NCI-H748 (cell line): ENCODE data around the gene ZNF536.
"Not testable (repeated sequence)": the region's sequence is repeated elsewhere in the genome, so short reads cannot be mapped to it uniquely, and the experiment has no call there.

Experiments used
- DNase-seq: peaks from one replicate; lab custom pipeline; 2025; ENCODE audit not compliant: unreplicated experiment; lab: John Stamatoyannopoulos, UW

Gene ZNF536

GRCh38 chr19:30388327-30388726 is 16.1 kb downstream of the ZNF536 start:
- no peak for DNase-seq

DNA sequence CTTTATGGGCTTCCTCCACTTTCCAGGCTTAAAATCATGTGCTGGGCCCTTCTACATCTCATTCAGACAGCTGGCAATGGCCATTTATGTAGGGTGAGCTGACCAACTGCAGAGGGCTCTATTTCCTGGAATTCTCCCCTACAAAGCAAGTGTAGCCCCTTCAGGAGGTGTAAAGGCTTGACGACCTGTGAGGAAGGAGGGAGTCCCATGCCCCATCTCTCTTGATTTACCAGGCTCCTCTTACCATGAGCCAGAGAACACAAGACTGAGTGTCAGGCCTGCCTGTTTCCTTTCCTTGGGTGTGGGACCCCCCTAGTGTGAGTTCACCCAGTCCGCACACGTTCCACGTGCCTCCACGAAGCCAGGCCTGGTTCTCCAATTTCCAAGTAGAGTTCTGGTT is 16.6 kb downstream of the ZNF536 start:
- DNase-seq, result no peak

GRCh38 chr19:30390356-30390988 is 18.3 kb downstream of the ZNF536 start:
- DNase-seq, result no peak

- DNase-seq, result no peak
Measured at GRCh38 chr19:30391052-30391451, 18.9 kb downstream of the ZNF536 start.

DNA sequence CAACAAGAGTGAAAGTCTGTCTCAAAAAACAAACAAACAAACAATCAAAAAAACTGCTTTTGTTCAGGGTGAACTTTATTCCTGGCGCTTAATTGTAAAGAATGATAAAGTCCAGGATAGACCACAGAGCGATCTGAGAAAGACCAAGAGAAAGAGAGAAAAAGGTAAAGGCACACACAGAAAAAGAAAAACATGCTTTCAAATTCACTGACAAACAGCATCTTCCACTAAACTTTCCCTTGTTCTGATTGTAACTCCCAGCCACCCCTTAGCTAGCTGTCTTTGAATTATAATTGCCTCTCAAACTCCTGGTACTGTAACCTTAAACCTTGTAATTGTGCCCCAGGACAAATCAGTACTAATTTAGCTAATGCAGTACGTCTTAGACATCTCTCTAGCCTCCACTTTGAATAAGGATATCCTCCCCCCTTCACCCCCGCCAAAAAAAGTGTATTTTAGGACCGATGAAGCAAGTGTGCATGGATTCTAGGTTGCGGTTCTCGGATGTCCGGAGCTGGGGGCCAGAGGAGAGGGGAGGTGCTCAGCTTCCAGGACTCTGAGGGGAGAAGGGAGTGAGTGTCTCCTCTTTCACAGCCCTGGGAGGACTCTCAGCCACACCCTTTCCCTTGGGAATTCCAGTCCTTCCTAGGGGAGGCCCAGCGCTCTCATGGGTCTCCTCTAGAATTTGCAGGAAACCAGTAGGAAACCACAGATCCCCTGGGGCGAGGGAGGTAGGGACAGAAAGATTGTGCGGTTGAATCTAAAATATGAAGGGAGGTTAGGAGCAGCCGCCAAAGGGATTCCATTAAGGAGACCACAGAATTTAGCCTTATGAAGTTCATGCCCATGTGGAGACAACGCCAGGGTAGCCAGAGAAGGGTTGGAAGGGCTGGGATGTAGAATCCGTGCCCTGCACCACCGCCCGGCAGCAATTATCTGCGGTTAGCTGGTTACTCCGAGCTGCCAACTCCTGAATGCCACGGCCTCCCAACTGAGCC is 19.7 kb downstream of the ZNF536 start:
- DNase-seq, result no peak

GRCh38 chr19:30393046-30393445 is 20.9 kb downstream of the ZNF536 start:
- DNase-seq, result no peak

DNA sequence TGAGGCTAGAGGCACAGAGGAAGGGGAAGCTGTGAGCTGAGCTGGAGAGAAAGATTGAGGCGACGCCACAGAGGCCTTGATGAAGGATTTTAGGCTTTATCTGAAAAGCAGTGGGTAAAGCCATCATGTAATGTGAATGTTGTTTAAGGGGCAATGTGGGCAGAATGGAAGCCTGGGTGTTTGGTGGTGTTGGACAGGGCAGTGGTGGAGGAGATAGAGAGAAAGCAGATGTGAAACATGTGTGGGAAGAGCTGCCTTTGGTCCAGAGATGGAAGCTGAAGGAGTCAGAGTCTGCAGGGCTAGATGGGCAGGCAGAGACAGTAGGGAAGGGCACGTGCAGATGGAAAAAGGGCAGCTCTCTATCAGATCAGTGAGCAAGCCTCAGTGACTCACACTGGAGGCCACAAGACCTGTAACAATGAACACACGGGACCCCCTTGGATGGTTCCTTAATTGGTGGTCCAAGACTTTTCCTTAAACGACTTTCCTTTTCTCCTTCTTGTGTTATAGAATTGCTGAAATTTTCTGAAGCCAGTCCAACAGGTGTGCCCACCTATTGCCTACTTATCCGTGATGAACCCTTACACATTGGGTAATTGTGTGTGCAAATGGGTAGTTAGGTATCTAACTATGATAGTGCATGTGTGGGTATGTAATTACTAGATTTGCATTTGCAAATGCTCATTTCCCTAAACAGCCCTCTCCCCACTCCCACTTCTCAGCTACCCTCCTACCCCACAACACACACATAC is 21.7 kb downstream of the ZNF536 start:
- no peak for DNase-seq

GRCh38 chr19:30394481-30395151 is 22.4 kb downstream of the ZNF536 start:
- DNase-seq, result no peak

DNA sequence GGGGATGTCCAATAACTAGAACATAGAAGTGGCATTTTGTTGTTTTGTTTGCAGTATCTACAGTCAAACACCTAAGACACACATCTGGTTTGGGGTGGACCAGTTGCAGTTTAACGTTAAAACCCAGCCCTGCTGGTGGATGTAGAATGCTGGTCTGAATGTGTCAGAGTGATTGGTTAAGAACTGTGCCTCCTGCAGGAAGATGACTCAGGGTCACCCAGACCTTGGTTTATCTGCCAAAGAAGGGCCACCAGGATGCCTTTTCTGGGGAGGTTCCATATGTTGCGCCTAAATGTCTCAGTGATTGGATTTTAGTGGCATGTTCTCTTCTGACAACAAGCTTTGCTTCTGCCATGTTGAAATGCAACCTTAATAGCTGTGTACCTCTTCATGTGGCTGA is 23.1 kb downstream of the ZNF536 start:
- DNase-seq, result no peak

- DNase-seq, result not testable (repeated sequence)
Measured at GRCh38 chr19:30398539-30398938, 26.4 kb downstream of the ZNF536 start.

DNA sequence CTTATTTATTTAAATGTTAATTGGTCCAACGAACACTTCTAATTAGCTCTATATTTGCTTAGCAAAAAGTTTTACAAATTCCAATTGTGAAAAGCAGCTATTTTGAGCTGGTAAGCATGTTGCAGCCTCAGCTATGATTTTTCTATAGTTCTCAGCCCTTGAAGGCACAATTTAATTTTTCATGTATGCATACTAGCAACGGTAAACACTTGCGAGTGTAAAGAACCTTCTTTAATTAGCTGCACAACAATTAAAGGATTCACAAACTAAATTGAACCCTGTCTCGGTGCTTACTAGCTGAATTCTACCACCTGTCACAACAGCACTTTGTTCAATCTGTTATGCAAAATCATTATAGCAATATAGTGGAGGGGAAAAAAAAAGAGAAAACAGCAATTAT is 29.8 kb downstream of the ZNF536 start:
- no peak for DNase-seq

DNA sequence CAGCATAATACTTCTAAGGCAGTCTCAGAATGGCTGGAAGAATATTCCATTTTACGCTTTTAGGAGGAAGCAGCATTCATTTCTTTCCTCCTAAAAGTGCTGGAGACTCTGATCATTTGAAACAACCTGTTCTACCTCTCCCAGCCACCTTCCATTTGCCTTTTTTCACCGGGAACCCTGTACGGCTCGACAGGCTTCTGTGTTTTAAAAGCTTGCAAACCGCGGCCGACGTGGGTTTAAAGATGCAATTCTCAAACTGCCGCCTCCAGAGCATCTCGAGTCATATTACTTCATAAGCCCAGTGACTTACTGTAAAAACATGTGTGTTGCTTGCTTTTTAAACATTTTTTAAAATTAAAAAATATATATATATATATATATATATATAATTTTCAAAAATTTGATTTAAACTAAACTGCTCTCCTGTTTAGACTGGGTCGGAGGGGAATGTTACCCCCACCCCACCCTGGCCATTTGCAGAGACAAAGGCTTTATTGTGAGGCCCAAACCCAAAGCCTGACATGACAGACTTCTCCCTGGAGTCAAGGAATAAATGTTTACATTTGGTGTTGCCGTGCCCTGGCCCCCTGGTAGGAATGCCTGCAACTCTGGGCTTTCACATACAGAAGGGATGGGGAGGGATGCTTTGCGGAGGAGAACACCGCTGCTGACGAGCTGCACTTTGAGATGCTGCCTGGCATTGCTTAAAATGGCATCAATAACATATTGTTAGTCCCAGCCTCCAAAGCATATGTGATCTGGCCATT is 30.4 kb downstream of the ZNF536 start:
- peak; percentile 61 for DNase-seq

- no peak for DNase-seq
Measured at GRCh38 chr19:30403203-30403985, 31.2 kb downstream of the ZNF536 start.

DNA sequence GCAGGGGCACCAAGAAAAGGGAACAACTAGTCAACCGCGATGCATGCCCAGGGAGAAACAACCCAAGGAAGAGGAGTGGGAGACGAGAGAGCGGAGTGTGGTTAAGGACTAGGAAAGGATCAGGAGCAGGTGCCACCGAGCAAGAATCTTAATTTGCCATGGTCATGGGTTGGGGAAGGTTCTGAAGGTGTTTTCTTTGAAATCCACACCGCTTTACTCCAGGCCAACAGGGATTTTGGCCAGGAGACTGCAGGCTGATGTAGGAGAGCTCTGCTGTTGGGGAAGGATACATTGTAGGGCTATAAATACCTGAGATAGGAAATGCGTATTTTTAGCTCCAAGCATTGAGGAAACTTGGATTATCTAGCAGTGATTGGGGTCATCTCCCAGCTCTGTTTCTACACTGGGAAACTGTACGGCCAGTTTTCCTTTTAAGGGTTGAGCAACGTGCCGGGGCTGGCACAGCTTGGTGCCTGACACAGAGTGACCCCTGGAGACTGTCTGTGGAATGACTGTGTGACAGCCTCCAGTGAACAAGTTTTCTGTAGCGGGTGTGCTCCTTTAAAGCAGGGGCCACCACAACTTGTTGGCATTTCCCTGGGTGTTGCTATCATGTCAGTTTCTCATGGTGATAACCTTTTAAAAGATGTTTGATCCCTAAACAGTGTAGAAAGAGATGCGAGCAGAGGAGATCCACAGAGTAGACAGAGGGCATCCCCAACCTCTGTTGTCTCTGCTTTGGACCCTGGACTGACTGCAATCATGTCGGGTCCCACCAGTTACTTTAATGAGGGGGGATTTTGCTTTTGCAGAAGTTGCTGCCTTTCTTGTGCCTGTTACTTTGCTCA is 34.3 kb downstream of the ZNF536 start:
- no peak for DNase-seq

GRCh38 chr19:30407068-30407709 is 35.0 kb downstream of the ZNF536 start:
- no peak for DNase-seq

GRCh38 chr19:30408734-30409301 is 36.6 kb downstream of the ZNF536 start:
- DNase-seq, result no peak

DNA sequence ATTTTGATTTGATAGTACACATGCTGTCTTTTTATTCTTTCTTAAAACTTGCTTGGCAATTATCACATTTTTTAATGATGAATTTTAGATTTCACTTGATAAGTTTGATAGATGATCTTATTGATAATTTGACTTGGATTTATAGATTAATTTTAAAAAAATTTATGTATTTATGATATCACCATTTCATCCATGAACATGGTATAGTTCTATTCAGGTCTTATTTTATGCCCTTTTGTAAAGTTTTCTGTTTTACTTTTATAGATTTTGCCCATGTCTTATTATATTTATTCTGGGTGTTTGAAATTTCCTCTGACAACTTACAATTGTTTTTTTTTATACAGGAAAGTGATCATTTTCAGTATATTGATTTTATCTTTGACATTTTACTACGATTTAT is 39.5 kb downstream of the ZNF536 start:
- no peak for DNase-seq

GRCh38 chr19:30416375-30416774 is 44.2 kb downstream of the ZNF536 start:
- no peak for DNase-seq
